Measurements from ENCODE around the gene EIF1. TPM values are rescaled to one million over a fixed set of nuclear protein-coding genes. Genes with fewer than 3 reads are reported as not detected.
"Not testable (repeated sequence)": the region's sequence is repeated elsewhere in the genome, so short reads cannot be mapped to it uniquely, and the experiment has no call there.

EIF1 gene
- total RNA-seq, 1 experiment from 2014 or later, result 142 TPM

DNA sequence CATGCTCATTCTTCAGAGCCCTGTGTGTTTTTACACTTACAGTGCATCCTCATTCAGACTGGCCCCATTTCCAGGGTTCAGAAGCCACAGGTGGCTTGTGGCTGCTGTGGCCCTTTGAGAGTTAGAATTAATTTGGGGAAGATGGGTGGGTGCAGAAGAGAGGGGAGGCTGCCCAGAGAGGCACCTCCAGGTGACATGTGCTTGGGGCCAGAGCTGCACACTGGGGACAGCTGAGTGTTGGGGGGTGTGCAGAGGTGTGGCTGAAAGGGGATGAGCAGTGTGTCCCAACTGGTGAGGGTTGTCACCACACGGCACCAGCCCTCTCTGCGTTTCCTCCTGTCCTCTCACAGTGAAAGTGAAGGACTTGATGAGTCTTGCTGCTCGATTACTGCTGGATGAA is 6.9 kb upstream of the EIF1 start:
- H3K27me3 ChIP-seq, result peaks cover 5% of the 10 kb centered on the region; the same call in 1 of the 2 replicates
- H3K9me3 ChIP-seq (replicated peaks), result no peaks in the 10 kb centered on the region
- H3K4me3 ChIP-seq, result no peak overlapping the region
- DNase-seq, result no peak
- no peaks in the 10 kb centered on the region for H3K36me3 ChIP-seq
- no peaks in the 10 kb centered on the region for H3K4me1 ChIP-seq
- H3K27ac ChIP-seq, result no peak overlapping the region

DNA sequence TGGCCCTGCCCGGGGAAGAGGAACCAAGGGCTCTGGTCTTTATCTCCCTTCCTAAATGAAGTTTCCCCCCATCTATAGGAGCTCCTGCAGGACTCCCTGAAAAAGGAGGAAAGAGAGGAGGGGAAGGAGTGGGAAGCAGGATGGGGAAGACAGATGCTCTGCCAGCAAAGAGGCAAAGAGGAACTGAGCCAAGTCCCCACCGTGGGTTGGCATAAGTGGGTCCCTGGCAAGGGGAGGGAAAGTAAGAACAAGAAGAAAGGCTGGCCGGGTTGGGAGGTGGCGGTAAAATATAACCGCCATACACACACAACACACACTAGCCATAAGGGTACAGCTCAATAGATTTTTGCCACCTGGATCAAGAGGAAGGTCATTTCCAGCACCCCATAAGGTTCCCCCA is 6.1 kb upstream of the EIF1 start:
- Histone ChIP-seq H3K4me1 (no peaks in the 10 kb centered on the region), H3K27ac (no peak overlapping the region), H3K4me3 (no peak overlapping the region), H3K9me3 (replicated peaks) (no peaks in the 10 kb centered on the region), H3K36me3 (no peaks in the 10 kb centered on the region), H3K27me3 (peaks cover 5% of the 10 kb centered on the region; the same call in 1 of the 2 replicates)
- no peak for DNase-seq

DNA sequence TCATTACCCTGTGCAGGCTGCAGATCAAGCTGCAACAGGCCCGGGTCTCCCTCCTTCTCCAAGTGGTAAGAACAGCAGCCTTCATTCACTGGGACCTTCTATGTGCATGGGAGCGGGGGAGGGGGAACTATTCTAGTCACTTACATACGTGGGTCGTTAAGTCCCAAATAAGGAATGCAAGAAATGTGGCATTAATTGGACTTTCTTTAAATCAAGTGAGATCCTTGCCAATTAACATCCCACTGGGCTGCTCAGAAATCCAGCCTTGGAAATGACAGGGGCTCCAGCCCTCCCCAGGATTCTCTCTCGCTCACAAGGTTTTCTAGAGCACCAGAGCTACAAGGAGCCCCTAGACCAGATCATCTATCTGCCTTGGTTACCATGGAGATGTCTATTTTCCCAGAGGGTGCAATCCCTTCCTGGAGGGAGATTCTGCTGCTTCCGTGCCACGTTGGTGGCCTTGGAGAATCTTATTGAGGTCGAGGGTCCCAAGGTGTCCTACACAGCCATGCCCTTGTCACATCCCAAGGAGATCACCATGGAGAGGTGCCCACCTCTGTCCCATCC is 5.2 kb upstream of the EIF1 start:
- no peak for DNase-seq
- Histone ChIP-seq H3K36me3 (no peaks in the 10 kb centered on the region), H3K4me3 (no peak overlapping the region), H3K27me3 (peaks cover 5% of the 10 kb centered on the region; the same call in 1 of the 2 replicates), H3K27ac (no peak overlapping the region), H3K4me1 (no peaks in the 10 kb centered on the region), H3K9me3 (replicated peaks) (no peaks in the 10 kb centered on the region)

DNA sequence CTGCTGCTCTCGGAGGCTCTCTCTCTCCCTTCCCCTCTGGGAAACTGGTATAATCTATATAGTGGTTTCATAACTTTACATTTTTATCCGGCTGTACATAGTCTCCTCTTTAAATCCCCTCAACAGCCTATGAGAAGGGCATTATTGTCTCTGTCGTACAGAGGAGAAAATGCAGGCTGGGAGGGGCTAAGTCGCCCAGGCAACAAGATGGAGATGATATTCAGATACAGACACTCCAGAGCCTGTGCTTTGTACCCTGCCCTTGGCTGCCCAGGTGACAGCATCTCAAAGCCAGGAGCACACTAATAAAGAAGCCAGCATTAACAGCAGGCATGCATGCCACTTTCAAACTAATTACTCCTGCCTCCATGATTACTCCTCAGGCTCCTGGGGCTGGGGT is 4.7 kb upstream of the EIF1 start:
- H3K9me3 ChIP-seq (replicated peaks), result no peaks in the 10 kb centered on the region
- DNase-seq, result no peak

DNA sequence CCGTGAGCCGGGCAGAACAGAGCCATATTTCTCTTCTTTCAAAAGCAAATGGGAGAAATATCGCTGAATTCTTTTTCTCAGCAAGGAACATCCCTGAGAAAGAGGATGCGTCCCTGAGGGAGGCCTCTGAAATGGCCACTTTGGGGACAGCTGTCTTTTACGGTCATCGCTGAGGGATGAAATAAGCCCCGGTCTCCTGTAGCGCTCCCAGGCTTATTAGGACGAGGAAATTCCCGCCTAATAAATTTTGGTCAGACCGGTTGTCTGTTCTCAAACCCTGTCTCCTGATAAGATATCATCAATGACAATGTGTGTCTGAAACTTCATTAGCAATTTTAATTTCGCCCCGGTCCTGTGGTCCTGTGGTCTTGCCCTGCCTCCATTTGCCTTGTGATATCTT is 2.9 kb upstream of the EIF1 start:
- H3K27me3 ChIP-seq; H3K9me3 ChIP-seq (replicated peaks); DNase-seq; H3K4me1 ChIP-seq; H3K4me3 ChIP-seq; H3K27ac ChIP-seq: not testable (repeated sequence)
- H3K36me3 ChIP-seq, result peaks cover 17% of the 10 kb centered on the region

More for the DNA sequence above, 4.7 kb upstream of the EIF1 start:
- Histone ChIP-seq H3K4me1 (no peaks in the 10 kb centered on the region), H3K36me3 (peaks cover 3% of the 10 kb centered on the region; the same call in 1 of the 2 replicates), H3K27ac (no peak overlapping the region), H3K4me3 (no peak overlapping the region), H3K27me3 (peaks cover 4% of the 10 kb centered on the region; the same call in 1 of the 2 replicates)

DNA sequence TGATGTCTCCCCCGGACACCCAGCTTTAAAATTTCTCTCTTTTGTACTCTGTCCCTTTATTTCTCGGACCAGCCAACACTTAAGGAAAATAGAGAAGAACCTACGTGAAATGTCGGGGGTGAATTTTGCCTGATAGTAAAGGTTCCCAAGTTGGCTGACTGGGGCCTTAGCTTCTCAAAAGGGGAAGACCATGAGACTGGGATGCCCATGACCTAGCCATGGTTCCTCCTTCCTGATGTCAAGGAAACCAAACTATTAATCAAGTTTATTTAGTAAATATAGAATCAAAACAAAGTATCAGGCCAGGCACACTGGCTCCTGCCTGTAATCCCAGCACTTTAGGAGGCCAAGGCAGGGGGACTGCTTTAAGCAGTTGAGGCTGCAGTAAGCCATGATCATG is 2.4 kb upstream of the EIF1 start:
- H3K4me1 ChIP-seq, result 0 out of 2 replicates have a peak, but pooled peaks cover 5% of the 10 kb centered on the region
- H3K9me3 ChIP-seq (replicated peaks), result no peaks in the 10 kb centered on the region
- H3K36me3 ChIP-seq, result peaks cover 22% of the 10 kb centered on the region
- no peaks in the 10 kb centered on the region for H3K27me3 ChIP-seq
- no peak overlapping the region for H3K27ac ChIP-seq
- H3K4me3 ChIP-seq, result no peak overlapping the region
- DNase-seq, result no peak

DNA sequence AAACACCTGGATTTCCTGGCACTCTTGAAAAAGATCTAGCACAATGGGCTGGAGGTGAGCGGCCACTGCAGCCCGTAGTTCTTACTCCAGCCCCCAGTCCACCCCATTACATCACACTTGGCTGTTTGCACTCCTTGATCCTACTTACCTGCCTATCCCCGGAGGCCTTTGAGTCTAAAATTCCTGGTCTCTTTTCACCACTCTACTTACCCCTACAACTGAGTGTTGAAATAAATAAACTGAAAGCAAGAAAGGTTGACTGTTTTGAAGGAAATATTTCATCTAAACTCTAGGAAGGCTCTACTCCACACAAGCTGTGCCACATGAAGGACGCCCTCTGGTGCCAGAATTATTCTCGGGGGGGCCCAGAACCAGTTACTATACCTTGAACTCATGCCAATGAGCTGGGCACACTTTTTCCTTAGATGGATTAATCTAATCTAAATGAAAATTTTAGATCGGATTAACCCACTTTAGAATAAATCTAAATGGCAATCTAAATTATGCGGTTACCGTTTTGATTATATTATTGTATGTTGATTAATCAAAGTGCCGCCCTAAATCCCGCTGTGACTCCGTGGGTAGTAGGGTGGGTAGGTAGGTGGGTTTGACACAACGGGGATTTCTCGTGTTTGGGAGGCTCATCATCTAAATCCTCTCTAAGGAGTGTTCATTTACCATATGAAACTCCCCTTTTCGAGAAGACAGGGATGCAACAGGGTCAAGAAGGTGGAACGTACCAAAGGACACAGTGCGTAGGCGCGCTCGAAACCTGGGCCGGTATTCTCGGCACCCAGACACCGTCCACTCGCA is 651 bp upstream of the EIF1 start:
- Histone ChIP-seq H3K36me3 (peaks cover 40% of the 10 kb centered on the region), H3K4me1 (0 out of 2 replicates have a peak, but pooled peaks cover 5% of the 10 kb centered on the region), H3K4me3 (peak overlapping the region; percentile 99), H3K27ac (no peak overlapping the region), H3K27me3 (no peaks in the 10 kb centered on the region), H3K9me3 (replicated peaks) (no peaks in the 10 kb centered on the region)
- peak in 1 of 2 experiments; percentile 49 for DNase-seq

DNA sequence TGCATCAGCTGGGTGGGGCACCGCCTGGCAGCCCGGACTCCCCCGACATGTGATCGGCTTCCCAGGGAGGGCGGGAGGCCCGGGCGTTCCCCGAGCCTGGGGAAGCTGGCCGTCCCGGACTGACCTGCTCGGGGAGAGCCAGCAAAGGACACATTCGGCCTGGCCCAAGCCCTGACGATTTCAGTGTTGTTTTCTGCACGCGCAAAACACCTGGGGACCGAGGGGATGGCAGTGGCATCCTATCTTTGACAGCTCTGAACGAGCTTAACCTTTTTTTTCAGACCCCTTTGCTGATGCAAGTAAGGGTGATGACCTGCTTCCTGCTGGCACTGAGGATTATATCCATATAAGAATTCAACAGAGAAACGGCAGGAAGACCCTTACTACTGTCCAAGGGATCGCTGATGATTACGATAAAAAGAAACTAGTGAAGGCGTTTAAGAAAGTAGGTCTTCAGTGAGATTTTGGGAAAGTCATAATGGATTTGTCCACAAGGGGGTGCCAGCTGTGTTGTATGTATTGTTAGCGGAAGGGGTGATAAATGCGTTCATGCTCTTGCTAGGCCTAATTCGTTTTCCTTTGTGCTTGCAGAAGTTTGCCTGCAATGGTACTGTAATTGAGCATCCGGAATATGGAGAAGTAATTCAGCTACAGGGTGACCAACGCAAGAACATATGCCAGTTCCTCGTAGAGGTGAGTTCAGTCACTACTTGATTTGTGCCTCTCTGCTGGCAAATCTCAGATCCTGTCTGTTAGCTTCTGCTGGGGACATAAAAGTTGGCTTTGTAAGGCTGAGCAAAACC is 1.0 kb downstream of the EIF1 start:
- Histone ChIP-seq H3K27ac (peak overlapping the region; percentile 99), H3K4me1 (0 out of 2 replicates have a peak, but pooled peaks cover 5% of the 10 kb centered on the region), H3K4me3 (peak overlapping the region; percentile 99), H3K9me3 (replicated peaks) (no peaks in the 10 kb centered on the region), H3K36me3 (peaks cover 42% of the 10 kb centered on the region), H3K27me3 (no peaks in the 10 kb centered on the region)
- peak; percentile 39 to 65 for DNase-seq

DNA sequence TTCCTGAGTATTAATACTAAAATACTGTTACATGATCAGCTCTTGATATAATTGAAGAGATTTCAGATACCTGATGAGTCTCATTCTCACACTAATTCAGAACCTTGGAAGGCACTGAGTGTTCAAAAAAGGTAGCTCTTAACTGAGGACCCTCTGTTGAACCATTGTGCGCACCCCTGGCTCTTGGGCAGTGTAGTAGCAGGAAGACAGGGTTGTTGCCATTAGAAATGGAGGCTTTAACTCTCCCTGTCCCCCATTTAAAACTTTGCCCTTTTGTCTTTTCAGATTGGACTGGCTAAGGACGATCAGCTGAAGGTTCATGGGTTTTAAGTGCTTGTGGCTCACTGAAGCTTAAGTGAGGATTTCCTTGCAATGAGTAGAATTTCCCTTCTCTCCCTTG is 1.8 kb downstream of the EIF1 start:
- Histone ChIP-seq H3K4me1 (0 out of 2 replicates have a peak, but pooled peaks cover 5% of the 10 kb centered on the region), H3K27ac (no peak overlapping the region), H3K27me3 (no peaks in the 10 kb centered on the region), H3K9me3 (replicated peaks) (no peaks in the 10 kb centered on the region), H3K36me3 (peaks cover 42% of the 10 kb centered on the region), H3K4me3 (peak overlapping the region; percentile 99; the same call in 1 of the 2 replicates)
- DNase-seq, result no peak

DNA sequence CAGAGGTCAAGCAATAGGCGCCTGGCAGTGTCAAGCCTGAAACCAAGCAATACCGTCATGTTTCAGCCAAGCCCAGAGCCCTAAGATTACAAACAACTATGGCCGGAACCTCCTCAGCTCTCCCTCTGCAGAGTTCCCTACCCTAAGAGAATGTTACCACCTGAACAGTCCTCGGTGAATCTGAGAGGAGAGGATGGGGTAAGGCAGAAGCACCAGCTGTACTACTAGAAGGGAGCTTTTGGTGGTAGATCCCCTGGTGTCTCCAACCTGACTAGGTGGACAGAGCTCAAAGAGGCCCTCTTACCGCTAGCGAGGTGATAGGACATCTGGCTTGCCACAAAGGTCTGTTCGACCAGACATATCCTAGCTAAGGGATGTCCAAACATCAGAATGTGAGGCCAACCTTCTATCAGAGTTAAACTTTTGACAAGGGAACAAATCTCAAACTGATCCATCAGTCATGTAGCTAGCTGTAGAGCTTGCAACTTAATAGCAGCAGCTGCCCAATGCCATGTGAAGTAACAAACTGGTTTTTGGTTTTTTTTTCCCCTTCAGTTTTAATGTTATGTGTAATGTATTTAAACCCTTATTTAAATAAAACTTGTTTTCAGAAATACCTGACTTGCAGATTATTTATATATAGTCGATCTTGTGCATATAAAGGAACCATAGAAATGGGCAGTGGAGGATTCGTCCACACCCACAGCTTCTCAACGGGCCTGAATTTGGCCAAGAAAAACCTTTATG is 2.5 kb downstream of the EIF1 start:
- 0 out of 2 replicates have a peak, but pooled peaks cover 5% of the 10 kb centered on the region for H3K4me1 ChIP-seq
- no peak for DNase-seq
- H3K4me3 ChIP-seq, result no peak overlapping the region

DNA sequence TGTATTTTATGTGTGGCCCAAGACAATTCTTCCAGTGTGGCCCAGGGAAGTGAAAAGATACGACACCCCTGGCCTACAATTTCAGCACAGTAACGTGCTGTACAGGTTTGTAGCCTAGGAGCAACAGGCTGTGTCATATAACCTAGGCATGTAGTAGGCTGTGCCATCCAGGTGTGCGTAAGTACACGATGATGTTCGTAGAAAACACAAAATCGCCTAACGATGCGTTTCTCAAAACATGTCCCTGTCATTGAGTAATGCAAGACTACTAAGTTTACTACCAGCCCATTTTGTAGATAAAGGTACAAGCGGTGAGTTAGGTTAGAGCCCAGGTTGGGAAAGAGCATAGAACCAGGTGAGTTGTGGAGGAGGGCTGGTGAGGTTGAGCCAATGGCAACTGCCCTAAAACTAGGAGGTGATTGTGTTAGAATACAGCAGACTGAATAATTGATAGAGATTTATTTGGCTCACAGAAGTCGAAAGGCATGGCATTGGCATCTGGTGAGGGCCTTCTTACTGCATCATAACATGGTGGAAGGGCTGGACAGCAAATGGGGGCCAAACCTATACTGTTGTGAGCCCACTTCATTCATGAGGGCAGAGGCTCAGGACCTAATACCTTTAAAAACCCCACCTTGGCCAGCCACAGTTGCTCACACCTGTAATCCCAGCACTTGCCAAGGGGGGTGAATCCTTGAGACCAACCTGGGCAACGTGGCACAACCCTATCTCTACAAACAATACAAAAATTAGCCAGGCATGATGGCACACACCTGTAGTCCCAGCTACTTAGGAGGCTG is 4.2 kb downstream of the EIF1 start:
- DNase-seq, result no peak
- Histone ChIP-seq H3K27me3 (no peaks in the 10 kb centered on the region), H3K36me3 (peaks cover 42% of the 10 kb centered on the region), H3K4me1 (0 out of 2 replicates have a peak, but pooled peaks cover 5% of the 10 kb centered on the region), H3K4me3 (no peak overlapping the region), H3K27ac (no peak overlapping the region), H3K9me3 (replicated peaks) (no peaks in the 10 kb centered on the region)

More for the DNA sequence above, 2.5 kb downstream of the EIF1 start:
- Histone ChIP-seq H3K9me3 (replicated peaks) (no peaks in the 10 kb centered on the region), H3K27ac (no peak overlapping the region), H3K27me3 (no peaks in the 10 kb centered on the region), H3K36me3 (peaks cover 42% of the 10 kb centered on the region)

DNA sequence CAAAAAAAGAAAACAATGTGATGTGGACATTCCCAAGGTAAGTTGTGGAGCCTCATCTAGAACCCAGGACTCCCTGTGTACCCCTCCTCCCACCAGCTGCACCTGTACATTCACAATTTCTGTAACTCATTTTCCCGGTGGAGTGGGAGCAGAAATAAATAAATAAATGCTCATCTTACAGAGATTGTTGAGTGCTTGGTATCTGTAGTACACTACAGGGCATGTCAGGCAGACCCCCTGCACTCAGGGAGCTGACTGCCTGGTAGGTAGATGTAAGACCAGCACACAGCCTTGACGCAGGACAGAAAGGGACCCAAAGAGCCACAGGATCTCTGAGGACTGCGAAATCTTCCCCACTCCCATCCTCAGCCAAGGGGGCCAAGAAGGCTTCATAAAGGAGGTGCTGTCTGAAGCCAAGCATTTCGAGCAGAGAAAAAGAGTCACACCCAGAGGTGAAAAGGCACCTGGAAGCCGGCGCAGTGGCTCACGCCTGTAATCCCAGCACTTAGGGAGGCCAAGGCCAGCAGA is 6.5 kb downstream of the EIF1 start:
- no peaks in the 10 kb centered on the region for H3K27me3 ChIP-seq
- H3K36me3 ChIP-seq, result peaks cover 30% of the 10 kb centered on the region
- 0 out of 2 replicates have a peak, but pooled peaks cover 4% of the 10 kb centered on the region for H3K4me1 ChIP-seq
- H3K27ac ChIP-seq, result no peak overlapping the region
- H3K9me3 ChIP-seq (replicated peaks), result no peaks in the 10 kb centered on the region
- DNase-seq, result no peak
- no peak overlapping the region for H3K4me3 ChIP-seq

DNA sequence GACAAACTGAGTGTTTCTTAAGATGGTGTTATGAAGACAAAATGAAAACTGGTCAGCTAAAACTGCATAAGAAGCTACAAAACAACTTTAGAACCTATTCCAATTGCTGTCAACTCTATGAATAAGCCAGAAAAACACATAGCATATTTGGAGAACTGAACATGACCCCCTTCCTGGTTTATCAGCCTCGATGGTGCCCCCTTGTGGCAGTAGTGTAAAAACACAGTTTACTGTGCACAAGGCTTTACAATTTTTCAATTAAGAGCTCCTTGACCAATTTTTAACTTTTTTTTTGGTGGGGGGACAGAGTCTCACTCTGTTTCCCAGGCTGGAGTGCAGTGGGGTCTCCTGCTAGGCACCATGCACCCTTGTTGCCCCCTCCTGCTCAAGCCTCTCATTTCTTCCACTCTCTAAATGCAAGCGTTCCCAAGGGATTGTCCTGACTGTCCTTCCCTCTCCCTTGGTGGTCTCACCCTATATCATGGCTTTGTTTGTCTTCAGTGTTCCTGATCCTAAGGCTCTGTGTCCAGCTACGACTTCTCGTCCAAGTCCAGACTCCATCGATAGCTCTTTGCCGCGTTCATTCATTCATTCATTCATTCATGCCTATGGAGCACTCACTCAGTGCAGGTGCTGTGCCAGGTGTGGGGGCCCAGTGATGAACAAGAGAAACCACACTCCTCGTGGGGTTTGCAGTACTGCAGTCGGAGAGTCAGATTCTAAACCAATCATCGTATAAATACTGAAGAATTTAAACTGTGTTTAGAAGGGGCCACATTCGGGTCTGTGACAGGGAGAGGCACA is 7.5 kb downstream of the EIF1 start:
- Histone ChIP-seq H3K4me1 (no peaks in the 10 kb centered on the region), H3K27ac (no peak overlapping the region), H3K27me3 (no peaks in the 10 kb centered on the region), H3K4me3 (no peak overlapping the region), H3K9me3 (replicated peaks) (no peaks in the 10 kb centered on the region), H3K36me3 (peaks cover 20% of the 10 kb centered on the region)
- peak; percentile 75 to 91 for DNase-seq

Data from SJCRH30 (cell line).